Colon (tissue), 2 donors: ENCODE data around the gene MMP7.
A peak's percentile ranks its signal among the peaks of the same experiment; 100 is the strongest.
"Not testable (repeated sequence)": the region's sequence is repeated elsewhere in the genome, so short reads cannot be mapped to it uniquely, and the experiment has no call there.

Source experiments
- FAIRE-seq: peaks from 2 replicates; lab custom pipeline; 2012; peaks lifted over from hg19 to GRCh38; lab: Jason Lieb, UNC
- donor health status: control.
- donor health status: control.

The MMP7 gene

GRCh38 chr11:102538932-102539331 is 8.4 kb upstream of the MMP7 start:
- FAIRE-seq: no peak

- FAIRE-seq: no peak
Measured at GRCh38 chr11:102534261-102534872, 3.8 kb upstream of the MMP7 start.

GRCh38 chr11:102528618-102529017 is 1.9 kb downstream of the MMP7 start:
- FAIRE-seq: no peak

- no peak for FAIRE-seq
Measured at GRCh38 chr11:102527684-102528083, 2.9 kb downstream of the MMP7 start.

- no peak for FAIRE-seq
Measured at GRCh38 chr11:102527041-102527440, 3.5 kb downstream of the MMP7 start.

GRCh38 chr11:102523887-102524286 is 6.7 kb downstream of the MMP7 start:
- FAIRE-seq: no peak

- no peak for FAIRE-seq
Measured at GRCh38 chr11:102523189-102523570, 7.4 kb downstream of the MMP7 start.

- FAIRE-seq: no peak
Measured at GRCh38 chr11:102522312-102523188, 8.0 kb downstream of the MMP7 start.

GRCh38 chr11:102521121-102521520 is 9.4 kb downstream of the MMP7 start:
- FAIRE-seq: no peak

- FAIRE-seq: no peak
Measured at GRCh38 chr11:102520514-102520913, 10.0 kb downstream of the MMP7 start.

- FAIRE-seq: no peak
Measured at GRCh38 chr11:102518296-102519094, 12.1 kb downstream of the MMP7 start.

GRCh38 chr11:102517670-102518069 is 12.9 kb downstream of the MMP7 start:
- no peak for FAIRE-seq

- FAIRE-seq: no peak
Measured at GRCh38 chr11:102516179-102516578, 14.4 kb downstream of the MMP7 start.

- no peak for FAIRE-seq
Measured at GRCh38 chr11:102513869-102514268, 16.7 kb downstream of the MMP7 start.

GRCh38 chr11:102510439-102511135 is 20.0 kb downstream of the MMP7 start:
- FAIRE-seq: no peak

GRCh38 chr11:102502831-102503230 is 27.7 kb downstream of the MMP7 start:
- FAIRE-seq: not testable (repeated sequence)

GRCh38 chr11:102500829-102501228 is 29.7 kb downstream of the MMP7 start:
- no peak for FAIRE-seq

- no peak for FAIRE-seq
Measured at GRCh38 chr11:102499931-102500330, 30.6 kb downstream of the MMP7 start.

GRCh38 chr11:102499151-102499550 is 31.4 kb downstream of the MMP7 start:
- no peak for FAIRE-seq

- no peak for FAIRE-seq
Measured at GRCh38 chr11:102497061-102497460, 33.5 kb downstream of the MMP7 start.

GRCh38 chr11:102495161-102496042 is 35.1 kb downstream of the MMP7 start:
- peak; percentile 88 for FAIRE-seq
